ENCODE data around the gene GOLM1.
A peak's percentile ranks its signal among the peaks of the same experiment; 100 is the strongest.

The GOLM1 gene

DNA sequence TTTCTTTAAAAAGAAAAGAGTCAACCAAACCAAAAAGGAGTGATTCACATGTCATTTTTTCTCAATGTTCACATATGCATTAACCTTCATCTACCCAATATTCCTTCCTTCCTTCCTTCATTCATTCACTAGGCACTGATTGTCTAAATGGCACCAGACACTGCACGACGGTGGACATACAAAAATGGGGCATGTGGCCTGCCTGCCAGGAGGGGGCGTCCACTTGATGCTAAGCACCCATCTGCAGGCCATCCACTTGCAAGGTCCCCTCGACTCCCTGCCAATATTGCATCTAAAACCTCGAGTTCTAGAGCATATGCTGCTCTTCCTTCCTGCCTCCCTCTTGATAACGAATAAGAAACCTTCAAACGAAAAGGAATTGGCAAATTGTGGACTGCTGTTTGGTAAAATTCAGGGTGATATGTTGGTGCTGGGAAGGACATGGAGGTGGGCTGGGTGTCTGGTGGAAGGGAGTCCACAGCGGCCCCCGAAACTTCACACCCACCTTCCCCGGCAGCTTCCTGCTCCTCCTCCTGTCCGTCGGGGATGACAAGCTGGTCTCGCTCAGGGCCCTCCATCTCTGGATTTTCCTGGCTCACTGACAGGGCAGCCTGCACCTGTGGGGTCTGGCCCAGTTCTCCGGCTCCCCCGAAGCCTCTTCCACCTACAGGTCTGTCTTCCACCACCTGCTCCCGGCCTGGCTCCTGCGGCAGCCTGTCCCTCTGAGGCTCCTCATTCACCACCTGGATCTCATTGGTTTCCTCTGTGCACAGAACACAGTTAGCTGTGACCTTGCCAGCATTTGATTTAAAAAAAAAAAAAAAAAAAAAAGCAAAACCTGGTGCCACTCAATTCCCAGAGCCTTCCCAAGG lies 64.3 kb downstream of the GOLM1 start:
- Mint-ChIP-seq H3K27me3 (ENCODE audit: low read depth) (no peaks in the 10 kb centered on the region), H3K4me1 (no peaks in the 10 kb centered on the region), H3K36me3 (ENCODE audit: low read depth) (peaks cover 92% of the 10 kb centered on the region), H3K27ac (no peak overlapping the region), H3K4me3 (no peak overlapping the region), H3K9me3 (no peaks in the 10 kb centered on the region)
- TF ChIP-seq CTCF (IDR thresholded peaks at IDR 0.05; ENCODE audit: unreplicated experiment in 3 of 3), result peak in 2 of 3 experiments; percentile 28 to 43

DNA sequence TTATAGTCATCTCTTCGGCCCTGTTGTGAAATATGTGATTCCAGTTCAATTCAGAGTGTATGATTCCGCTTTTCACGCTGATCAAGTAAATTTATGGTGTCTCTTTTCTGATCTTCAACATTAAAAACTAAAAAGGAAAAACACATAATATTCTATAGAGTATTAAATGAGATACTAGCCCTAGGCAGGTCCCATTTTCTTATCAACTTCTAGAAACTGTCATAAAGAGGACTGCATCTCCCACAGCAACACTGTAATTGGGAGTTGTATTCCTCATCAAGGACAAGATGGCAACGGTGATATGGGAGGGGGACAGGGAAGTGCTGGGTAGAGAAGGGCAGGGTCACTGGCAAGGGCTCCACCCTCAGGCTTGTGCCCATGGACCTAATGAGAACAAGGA lies 71.6 kb downstream of the GOLM1 start:
- peaks cover 94% of the 10 kb centered on the region for H3K36me3 Mint-ChIP-seq (ENCODE audit: low read depth)
- H3K4me3 Mint-ChIP-seq, result no peak overlapping the region
- peaks cover 7% of the 10 kb centered on the region for H3K4me1 Mint-ChIP-seq
- no peaks in the 10 kb centered on the region for H3K9me3 Mint-ChIP-seq
- no peaks in the 10 kb centered on the region for H3K27me3 Mint-ChIP-seq (ENCODE audit: low read depth)
- TF ChIP-seq CTCF (IDR thresholded peaks at IDR 0.05; ENCODE audit: unreplicated experiment in 3 of 3), result no peak
- no peak overlapping the region for H3K27ac Mint-ChIP-seq

- Mint-ChIP-seq H3K27ac (peak overlapping the region; percentile 43 to 64 (median 51)), H3K4me1 (peaks cover 11% of the 10 kb centered on the region), H3K9me3 (no peaks in the 10 kb centered on the region), H3K36me3 (ENCODE audit: low read depth) (peaks cover 88% of the 10 kb centered on the region), H3K27me3 (ENCODE audit: low read depth) (no peaks in the 10 kb centered on the region), H3K4me3 (no peak overlapping the region)
- TF ChIP-seq CTCF (IDR thresholded peaks at IDR 0.05; ENCODE audit: unreplicated experiment in 3 of 3), result no peak
Measured at GRCh38 chr9:86022687-86023266, 76.6 kb downstream of the GOLM1 start.

- no peak overlapping the region for H3K4me3 Mint-ChIP-seq
- peaks cover 11% of the 10 kb centered on the region for H3K4me1 Mint-ChIP-seq
- H3K27ac Mint-ChIP-seq, result no peak overlapping the region
- H3K27me3 Mint-ChIP-seq (ENCODE audit: low read depth), result no peaks in the 10 kb centered on the region
- H3K9me3 Mint-ChIP-seq, result no peaks in the 10 kb centered on the region
- peaks cover 90% of the 10 kb centered on the region for H3K36me3 Mint-ChIP-seq (ENCODE audit: low read depth)
- TF ChIP-seq CTCF (IDR thresholded peaks at IDR 0.05; ENCODE audit: unreplicated experiment in 3 of 3), result no peak
Measured at GRCh38 chr9:86021166-86021565, 78.2 kb downstream of the GOLM1 start.

DNA sequence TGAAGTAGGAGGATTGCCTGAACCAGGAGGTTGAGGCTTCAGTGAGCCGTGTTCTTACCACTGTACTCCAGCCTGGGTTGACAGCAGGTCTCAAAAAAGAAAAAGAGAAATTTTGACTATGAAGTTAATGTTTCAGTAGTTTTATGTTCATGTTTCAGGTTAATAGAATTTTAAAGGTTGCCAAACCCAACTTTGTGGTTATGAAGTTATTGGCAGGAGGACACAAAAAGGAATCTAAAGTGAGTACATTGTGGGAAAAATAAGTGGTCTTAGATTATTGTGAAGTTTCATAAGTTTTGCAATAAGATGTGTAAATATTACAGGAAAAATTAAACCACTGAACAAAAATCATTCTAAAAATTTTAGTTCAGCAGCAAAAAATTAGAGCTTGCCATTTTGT lies 78.6 kb downstream of the GOLM1 start:
- no peaks in the 10 kb centered on the region for H3K27me3 Mint-ChIP-seq (ENCODE audit: low read depth)
- no peak overlapping the region for H3K4me3 Mint-ChIP-seq
- no peak overlapping the region for H3K27ac Mint-ChIP-seq
- H3K36me3 Mint-ChIP-seq (ENCODE audit: low read depth), result peaks cover 86% of the 10 kb centered on the region
- no peaks in the 10 kb centered on the region for H3K9me3 Mint-ChIP-seq
- no peak for TF ChIP-seq CTCF (IDR thresholded peaks at IDR 0.05; ENCODE audit: unreplicated experiment in 3 of 3)
- H3K4me1 Mint-ChIP-seq, result peaks cover 11% of the 10 kb centered on the region

Measured in nephron (organoid).